NCI-H1436 (cell line): ENCODE data around the gene FHOD3.
"Not testable (repeated sequence)": the region's sequence is repeated elsewhere in the genome, so short reads cannot be mapped to it uniquely, and the experiment has no call there.

Source experiments
- DNase-seq: peaks from one replicate; lab custom pipeline; 2025; lab: John Stamatoyannopoulos, UW

FHOD3 gene

DNA sequence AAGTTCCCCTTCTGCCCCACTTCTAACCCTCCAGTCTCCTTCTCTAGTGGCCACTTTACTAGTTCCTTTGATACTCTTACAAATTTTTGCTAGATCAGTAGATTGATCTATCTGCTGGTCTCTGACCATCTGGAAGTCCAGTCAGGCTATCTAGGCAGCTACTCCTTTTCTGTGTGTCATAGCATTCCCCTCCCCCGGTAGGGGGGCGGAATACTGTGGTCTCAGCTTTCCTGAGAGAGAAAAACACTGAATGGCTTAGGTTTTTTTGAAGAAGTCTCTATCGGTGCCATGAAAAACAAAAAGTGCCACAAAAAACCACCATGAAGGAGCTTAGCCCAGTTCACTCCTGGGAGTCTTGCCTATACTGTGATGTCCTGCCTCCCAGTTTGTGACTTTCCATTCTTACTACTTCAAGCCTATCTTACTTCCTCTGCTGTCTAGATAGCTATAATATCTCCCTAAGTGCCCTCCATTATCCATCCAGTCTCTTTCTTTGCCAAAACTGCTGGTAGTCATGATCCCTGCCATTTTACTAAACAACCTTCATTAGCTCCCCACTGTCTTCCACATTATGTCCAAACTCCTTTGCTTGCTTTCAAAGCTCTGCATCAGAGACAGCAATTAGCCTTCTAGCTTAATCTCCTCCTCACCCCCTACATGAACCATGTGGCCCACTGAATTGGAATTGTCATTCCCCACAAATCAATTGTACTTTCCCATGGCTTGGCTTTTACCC, 501.4 kb downstream of the FHOD3 start:
- no peak for DNase-seq

DNA sequence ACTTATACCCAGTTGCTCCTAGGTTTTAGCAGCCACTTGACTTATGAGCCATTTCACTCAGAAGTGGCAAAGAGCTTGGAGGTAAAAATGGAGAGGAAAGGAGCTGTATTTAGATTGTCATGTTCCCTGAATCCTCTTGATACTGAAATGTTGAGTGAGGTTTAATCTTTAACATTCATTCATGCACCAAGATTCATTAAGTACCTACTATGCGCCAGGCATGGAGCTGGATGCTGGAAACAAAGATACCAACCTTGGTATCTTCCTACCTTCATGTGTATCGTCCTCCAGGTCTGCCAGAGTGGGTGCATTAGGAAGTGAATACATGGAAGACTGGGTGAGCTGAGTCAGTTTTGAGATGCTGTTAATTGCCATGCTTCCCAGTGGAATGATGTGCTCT, 507.6 kb downstream of the FHOD3 start:
- no peak for DNase-seq

DNA sequence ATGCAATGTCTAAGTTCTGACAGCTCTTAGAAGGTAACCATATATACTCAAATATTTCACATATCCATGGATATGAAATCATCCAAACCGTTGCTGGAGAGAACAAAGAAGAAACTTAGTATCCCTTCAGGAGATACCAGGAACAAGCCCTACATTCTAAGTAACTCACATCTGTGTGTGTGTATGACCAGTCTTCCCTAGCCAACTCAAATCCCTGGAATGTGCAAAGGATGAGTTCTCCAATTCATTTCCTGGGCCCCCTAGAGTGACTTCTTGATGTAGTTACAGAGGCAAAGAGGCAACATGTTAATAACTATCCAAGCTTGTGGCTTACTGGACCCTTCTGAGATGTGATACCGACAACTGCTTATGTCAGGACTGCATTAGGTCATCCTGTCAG, 511.2 kb downstream of the FHOD3 start:
- no peak for DNase-seq

DNA sequence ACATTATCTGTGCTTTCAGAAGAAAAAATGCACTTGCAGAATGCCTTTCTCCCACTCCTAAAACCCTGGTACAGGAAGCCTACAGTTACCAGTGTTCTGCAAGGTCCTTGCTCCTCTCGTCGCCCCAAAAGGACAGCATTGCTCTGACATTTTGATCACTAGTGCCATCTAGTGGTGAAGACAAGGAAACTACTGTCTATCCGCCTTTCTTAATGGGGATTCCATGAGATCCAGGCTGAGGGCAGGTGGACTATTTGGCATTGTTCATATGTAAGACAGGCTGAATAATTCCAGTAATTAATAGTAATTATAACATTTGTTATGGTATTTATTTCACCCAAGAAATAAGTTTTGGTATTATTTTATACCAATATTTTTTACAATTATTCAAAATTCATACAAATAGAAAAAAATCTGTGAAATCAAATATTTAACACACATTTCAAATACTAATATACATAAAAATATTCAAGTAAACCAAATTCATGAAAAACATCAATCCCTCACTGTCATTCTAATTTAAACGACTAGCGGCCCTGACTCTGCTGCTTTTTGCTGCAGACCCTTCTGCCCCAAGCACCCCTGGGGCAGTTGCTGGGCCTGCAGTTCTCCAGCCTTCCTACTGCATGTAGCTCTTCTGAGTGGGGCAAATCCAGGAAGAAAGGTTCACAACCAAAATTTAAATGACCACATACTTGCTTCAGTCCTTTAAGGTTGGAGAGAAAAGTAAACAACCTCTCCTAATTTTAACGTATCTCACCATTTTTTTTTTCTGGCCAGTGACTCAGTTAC, 512.3 kb downstream of the FHOD3 start:
- peak; percentile 74 for DNase-seq

DNA sequence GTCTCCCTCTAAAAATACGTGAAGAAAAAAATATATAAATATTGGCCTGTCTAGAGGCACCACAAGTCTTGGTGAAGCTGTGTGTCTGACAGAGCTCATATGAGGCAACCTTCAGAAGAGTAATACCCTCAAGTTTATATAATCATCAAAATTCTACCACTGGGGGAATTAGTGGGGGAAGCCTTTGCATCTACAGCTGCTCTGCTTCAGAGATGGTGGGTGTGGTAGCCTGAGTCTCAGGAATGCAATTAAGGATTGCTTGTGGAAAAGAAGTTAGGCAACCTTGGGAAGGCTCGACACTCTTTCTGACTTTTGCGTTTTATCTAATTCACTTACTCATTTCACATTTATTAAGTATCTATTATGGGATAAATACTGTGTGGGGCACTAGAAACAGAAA, 513.9 kb downstream of the FHOD3 start:
- DNase-seq = no peak

DNA sequence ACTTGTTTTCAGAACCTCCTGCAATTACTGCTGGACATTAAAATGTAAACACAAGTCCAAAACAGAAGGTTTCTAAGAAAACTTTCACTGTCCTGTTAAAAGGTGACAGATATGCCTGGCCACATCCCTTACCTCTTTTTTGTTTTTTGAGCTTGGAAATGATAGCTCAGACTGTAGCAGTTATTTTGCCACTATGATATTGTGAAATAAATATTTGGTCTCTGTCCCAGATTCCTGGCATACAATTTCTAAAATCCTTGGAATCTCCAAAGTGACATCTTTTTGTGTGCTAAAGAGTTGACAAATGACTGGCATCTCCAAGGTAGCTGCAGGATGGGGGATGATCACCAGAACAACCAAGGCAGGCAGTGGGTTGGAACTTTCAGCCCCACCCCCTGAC, 514.4 kb downstream of the FHOD3 start:
- no peak for DNase-seq

DNA sequence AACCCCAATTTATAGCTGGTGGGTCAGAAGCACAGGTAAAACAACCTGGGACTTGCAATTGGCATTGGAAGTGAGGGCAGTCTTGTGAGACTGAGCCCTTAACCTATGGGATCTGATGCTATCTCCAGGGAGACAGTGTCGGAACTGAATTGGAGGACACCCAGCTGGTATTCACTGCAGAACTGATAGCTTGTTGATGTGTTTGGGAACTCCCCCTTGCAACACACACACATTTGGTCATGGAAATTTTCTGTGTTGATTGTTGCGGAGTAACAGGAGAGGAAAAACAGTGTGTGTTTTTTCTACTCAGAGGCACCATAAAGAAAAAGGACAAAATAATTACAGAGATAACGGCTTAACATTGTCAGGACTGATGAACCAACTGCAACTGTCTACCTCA, 515.2 kb downstream of the FHOD3 start:
- DNase-seq = no peak

DNA sequence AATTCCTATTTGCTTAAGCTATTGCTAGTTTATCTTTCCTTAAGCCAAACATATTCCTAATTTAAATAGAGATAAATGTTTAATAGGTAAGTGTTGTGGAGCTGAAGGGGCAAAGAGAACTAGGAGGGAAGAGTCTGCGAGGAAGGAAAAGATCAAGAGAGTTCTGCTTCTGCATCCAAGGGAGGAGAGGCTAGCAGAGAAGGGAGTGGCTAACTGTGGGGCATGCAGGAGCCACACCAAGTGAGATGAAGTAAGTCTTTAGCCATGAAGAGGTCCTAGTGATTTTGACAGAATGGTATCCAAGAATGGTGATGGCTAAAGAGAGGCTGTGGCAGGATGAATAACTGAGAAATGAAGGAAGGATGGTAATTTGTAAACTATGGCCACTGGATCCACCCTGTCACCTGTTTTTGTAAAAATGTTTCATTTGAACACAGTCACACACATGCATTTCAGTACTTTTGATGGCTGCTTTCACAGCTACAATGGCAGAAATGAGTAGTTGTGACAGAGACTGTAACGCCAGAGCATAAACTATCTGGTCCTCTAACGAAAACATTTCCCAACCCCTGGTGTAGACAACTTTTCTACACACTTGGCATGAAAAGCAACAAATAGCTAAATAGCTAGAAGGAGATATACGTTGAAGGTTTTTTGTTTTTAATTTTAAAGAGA, 515.7 kb downstream of the FHOD3 start:
- no peak for DNase-seq

DNA sequence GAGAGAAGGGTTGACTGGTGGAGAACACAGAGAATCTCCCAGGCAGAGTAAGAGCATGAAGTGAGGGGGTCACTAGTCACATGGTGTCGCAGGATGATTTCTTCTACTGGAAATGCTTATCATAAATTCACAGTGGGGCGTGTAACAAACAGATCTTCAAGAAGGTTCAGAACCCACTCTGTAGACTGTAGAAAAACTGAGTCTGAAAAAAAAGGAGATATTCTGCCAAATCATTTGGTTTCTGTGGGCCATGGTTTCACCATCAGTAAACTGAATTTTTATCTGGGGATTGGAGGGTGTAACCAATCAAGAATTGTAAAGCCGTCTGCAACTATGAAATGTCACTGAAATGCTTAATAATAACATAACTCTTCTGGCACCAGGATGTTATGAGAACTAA, 516.3 kb downstream of the FHOD3 start:
- no peak for DNase-seq

DNA sequence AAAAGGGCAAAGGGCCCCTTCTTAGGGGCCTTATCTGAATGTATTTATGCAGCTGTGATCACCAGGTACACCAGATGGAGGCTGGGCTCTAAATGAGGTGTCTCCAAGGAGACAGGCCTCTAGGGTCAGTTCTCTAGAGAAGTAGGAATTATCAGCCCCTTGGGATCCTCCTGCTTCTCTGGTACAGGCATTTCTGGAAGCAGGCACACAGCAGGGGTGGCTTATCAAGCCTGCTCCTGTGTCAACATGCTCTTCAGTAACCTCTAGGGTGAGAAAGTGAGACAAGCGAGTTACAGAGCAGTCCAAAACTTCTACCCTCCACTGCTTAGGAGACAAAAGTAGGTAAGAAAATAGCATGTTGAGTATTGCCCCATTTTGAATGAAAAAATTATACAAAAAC, 517.5 kb downstream of the FHOD3 start:
- DNase-seq = peak; percentile 77

DNA sequence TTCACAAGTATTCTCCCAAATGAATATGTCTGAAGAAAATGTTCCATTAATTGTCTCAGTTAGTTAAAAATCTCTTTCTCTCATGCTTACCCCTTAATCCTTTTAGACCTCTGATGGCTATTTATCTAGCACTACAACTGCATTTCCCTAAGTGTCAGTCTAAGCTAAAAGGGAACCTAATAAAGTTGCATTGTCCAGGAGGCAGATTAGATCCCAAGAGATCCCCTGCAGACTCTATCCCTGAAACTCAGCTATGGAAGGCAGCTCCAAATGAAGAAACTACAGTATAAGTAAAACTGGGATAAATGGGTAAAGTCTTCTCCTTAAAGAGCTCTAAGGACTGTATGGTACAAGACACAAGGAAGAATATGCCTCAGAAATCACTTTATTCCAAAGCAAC, 518.6 kb downstream of the FHOD3 start:
- DNase-seq = not testable (repeated sequence)

DNA sequence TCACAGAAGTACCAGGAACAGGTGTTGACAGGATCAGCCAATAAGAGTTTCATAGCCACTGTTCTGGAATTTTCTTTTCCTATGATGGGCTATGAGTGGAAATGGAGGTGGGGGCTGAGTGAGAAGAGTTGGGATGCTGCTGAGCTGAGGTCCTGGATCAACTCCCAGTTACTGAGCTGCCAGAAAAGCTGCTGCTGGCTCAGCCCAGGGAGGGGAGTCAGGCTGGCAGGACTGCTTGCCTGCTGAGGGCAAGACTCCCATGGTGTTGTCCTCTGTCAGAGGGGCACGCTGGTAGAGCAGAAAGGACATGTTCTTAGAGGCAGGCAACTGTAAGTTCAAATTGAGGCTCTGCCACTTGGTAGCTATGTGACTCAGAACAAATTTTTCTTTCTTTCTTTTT, 519.5 kb downstream of the FHOD3 start:
- no peak for DNase-seq

DNA sequence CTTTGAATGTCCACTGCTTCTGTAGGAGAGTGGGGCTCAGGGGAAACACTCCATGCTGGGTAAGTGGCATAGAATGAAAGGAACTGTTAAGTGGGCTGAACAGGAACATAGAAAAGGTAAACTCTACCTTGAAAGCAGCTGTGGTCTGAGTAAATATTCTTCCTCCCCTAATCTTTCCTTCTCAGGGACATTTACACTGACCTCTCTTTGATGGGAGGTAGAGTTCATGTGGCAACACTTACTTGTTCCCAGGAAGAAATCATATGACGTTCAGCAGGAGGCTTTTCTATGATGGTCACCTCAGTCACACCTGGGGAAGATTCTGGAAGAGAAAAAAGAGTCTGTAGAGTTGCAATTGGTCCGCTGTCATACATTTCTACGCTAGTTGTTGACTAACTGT, 521.1 kb downstream of the FHOD3 start:
- DNase-seq = no peak

DNA sequence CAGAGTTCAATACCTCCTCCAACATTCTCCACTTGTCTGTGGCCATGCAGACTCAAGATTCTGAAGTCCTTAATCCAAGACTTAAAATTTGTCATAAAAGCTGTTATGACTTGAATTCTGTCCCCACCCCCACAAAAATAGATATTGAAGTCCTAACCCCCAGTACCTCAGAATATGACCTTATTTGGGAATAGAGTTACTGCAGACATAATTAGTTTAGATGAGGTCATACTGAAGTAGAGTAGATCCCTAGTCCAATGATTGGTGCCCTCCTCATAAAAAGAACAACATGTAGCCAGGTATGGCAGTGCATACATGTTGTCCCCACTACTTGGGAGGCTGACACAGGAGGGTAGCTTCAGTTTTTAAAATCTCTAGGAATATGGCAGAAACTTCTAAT, 522.1 kb downstream of the FHOD3 start:
- no peak for DNase-seq

DNA sequence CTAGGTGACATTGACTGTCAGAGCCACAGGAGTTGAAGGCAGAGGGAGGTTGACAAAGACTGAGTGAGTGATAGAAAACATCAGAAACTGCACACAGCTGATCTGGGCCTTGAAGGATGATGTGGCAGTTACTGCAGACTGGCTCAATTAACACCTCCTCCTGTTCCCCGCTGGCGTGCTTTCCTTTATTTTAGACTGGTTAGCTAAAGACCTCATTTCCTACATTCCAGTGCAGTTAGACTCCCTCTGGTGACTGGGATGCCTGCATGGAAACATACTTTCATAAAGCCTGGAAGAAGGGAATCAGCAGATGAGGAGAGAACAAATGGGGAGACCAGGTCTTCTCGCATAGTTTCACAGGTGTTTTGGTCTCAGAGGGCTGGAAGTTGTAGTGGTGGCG, 524.2 kb downstream of the FHOD3 start:
- no peak for DNase-seq

DNA sequence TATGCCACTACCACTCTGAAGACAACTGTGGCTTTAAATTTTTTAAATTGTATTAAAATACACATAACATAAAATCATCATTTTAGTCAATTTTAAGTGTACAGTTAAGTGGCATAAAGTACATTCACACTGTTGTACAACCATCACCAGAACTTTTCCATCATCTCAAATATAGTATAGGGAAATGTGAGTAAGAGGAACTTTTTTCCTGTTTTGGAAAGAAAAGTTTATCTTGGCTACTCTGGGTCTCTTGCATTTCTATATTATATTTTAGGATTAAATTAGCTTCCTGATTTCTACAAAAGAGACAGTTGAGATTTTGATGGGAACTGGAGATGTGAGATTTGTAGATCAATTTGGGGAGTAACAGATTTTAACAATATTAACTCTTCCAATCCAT, 528.0 kb downstream of the FHOD3 start:
- DNase-seq = no peak

DNA sequence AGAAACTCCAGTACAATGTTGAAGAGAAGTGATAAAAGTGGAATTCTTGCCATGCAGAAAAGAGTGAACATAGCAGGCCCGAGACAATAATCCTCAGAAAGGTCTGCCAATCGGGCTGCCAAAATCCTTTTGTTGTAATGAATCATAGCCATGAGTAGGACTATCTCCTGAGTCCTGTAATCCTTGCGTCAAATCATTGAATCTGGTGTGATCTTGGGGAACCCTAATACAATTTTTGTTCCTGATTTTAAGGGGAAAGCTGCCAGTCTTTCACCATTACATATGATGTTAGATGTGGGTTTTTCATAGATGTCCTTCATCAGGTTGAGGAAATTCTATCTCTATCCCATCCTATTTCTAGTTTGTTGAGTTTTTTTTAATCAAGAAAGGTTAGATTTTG, 529.0 kb downstream of the FHOD3 start:
- no peak for DNase-seq

DNA sequence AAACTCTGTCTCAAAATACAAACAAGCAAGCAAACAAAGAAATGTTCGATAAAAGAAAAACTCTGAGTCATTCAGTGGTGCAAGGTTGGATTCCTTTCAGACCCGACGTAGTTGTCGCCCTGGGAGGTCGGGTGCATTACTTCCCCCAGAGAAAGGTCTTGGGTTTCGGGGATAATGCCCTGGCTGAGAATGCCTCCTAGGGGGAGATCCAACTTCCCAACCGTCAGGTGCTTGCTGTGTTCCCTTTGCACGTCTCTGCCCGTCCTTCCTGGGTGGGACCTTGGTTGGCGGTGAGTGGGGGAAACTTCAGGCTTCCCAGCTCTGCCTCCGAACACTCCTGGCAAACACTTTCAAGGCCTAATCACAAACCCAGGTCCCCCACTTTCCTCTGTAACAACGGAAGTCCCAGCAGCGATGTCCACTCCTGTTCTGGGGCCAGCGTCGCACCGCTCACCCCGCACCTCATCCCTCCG, 530.7 kb downstream of the FHOD3 start:
- no peak for DNase-seq

DNA sequence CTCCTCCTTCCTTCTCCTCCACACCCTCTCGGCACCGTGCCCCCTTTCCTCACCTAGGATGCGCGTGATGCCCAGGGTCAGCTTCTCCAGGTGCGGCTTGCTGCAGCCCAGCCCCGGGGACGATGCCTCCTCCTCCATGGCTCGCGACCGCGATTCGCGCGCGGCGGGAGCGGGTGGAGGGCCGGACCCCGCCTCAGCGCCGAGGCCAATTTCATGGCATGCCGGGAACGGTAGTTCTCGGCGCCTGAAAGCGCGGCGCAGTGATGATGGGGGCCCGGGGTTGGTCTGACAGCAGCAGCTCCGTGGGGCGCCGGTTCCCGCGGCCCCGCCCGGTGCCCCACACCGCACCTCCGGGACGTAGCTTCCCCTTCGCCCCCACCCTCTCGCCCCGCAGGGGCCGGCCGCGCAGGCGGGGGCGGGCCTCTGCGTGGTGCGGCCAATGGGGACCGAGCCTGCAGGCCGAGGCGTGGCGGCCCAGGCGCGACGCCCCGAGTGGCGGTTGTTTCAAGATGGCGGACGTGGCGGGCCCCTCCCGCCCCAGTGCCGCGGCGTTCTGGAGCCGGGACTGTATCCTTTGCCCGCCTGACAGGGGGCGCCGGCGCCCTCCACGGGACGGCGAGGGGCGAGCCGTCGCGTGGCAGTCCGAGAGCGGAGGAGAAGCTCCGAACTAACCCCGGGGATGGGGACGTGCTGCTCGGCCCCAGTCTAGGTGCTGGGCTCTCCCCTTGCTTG, 531.3 kb downstream of the FHOD3 start, which contains the start of the genes KIAA1328 and TPGS2:
KIAA1328 (plus strand) TSS at position 498 of the 732 bp plus-strand sequence; CDS start at position 510, 12 bp downstream.
TPGS2 (minus strand) TSS at position 373 of the 732 bp plus-strand sequence; CDS start at position 138, 235 bp downstream.
- DNase-seq = peak; percentile 90
